Measurements from ENCODE around the gene CEP164.

Gene CEP164

GRCh38 chr11:117327567-117328374 is at the start of gene CEP164:
TSS of gene CEP164 (plus strand) at chr11:117327854. CDS start at chr11:117338587, 10,733 bp downstream.
- Histone ChIP-seq H3K27ac (ENCODE audit: low read depth, low read length) (peak within 1 kb of the TSS; percentile 90), H3K9ac (ENCODE audit: low read length) (peak within 1 kb of the TSS; percentile 53), H3K27me3 (ENCODE audit: control insufficient read depth in 1 of 2, insufficient read depth in 2 of 2, low read length in 2 of 2) (no peaks in the 10 kb centered on the region), H3K4me3 (ENCODE audit: low read depth in 1 of 2, low read length in 2 of 2) (peak within 1 kb of the TSS; percentile 78 to 91), H3K4me1 (ENCODE audit: insufficient read depth, low read length) (peaks cover 11% of the 10 kb centered on the region), H3K9me3 (ENCODE audit: low read length) (no peaks in the 10 kb centered on the region), H3K36me3 (ENCODE audit: insufficient read depth, low read length) (no peaks in the 10 kb centered on the region)

DNA sequence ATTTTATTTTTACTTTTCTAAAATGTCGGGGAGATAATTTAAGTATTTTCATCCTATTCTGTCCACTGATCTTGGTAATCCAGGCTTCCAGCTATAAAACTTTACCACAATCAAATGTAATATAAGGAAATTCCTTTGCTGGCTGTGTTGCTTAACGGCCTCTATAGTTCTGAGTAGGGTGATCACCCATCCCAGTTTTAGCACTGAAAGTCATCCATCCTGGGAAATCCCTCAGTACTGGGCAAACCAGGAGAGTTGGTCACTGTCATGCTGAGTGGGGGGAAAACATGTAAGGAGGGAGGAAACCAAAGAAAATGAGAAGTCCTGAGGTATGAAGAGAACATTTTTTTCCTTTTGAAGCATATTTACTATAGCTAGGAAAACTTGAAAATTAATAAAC is 49.3 kb upstream of the CEP164 start:
- Histone ChIP-seq H3K36me3 (ENCODE audit: insufficient read depth, low read length) (peaks cover 33% of the 10 kb centered on the region), H3K27me3 (ENCODE audit: control insufficient read depth in 1 of 2, insufficient read depth in 2 of 2, low read length in 2 of 2) (no peaks in the 10 kb centered on the region), H3K4me3 (ENCODE audit: low read depth in 1 of 2, low read length in 2 of 2) (no peak overlapping the region), H3K27ac (ENCODE audit: low read depth, low read length) (no peak overlapping the region), H3K4me1 (ENCODE audit: insufficient read depth, low read length) (no peaks in the 10 kb centered on the region), H3K9me3 (ENCODE audit: low read length) (no peaks in the 10 kb centered on the region), H3K9ac (ENCODE audit: low read length) (no peak overlapping the region)

DNA sequence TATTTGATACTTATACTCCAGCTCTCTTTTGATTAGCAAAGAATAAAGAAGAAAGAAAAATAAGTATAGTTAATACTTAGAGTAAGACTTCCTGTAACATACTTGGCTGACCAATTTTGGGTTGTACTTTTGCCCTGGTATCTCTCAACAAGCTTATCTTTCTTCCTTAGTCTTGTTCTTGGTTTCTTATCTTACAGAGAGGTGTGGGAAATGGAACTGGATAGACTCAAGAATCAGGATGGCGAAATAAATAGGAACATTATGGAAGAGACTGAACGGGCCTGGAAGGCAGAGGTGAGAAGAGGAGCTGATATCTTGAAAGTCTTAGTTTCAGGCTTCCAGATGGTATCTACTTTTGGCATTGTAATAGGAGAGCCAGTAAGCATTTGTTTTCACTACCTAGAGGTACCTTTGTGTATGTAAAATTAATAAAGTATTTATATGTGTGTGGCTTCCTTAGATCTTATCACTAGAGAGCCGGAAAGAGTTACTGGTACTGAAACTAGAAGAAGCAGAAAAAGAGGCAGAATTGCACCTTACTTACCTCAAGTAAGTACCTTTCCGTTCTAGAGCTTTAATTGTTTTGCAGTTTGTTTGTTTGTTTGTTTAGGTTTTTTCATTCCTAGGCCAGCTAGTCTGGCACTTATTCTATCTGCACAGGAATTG is 47.8 kb upstream of the CEP164 start:
- Histone ChIP-seq H3K36me3 (ENCODE audit: insufficient read depth, low read length) (peaks cover 48% of the 10 kb centered on the region), H3K9ac (ENCODE audit: low read length) (no peak overlapping the region), H3K4me3 (ENCODE audit: low read depth in 1 of 2, low read length in 2 of 2) (no peak overlapping the region), H3K4me1 (ENCODE audit: insufficient read depth, low read length) (no peaks in the 10 kb centered on the region), H3K27me3 (ENCODE audit: control insufficient read depth in 1 of 2, insufficient read depth in 2 of 2, low read length in 2 of 2) (no peaks in the 10 kb centered on the region), H3K27ac (ENCODE audit: low read depth, low read length) (no peak overlapping the region), H3K9me3 (ENCODE audit: low read length) (no peaks in the 10 kb centered on the region)

- no peak overlapping the region for H3K27ac ChIP-seq (ENCODE audit: low read depth, low read length)
- H3K27me3 ChIP-seq (ENCODE audit: control insufficient read depth in 1 of 2, insufficient read depth in 2 of 2, low read length in 2 of 2), result no peaks in the 10 kb centered on the region
- no peak overlapping the region for H3K9ac ChIP-seq (ENCODE audit: low read length)
- H3K4me1 ChIP-seq (ENCODE audit: insufficient read depth, low read length), result no peaks in the 10 kb centered on the region
- no peak overlapping the region for H3K4me3 ChIP-seq (ENCODE audit: low read depth in 1 of 2, low read length in 2 of 2)
- peaks cover 61% of the 10 kb centered on the region for H3K36me3 ChIP-seq (ENCODE audit: insufficient read depth, low read length)
- H3K9me3 ChIP-seq (ENCODE audit: low read length), result no peaks in the 10 kb centered on the region
These were observed 46.5 kb upstream of the CEP164 start for GRCh38 chr11:117281159-117281558.

GRCh38 chr11:117281869-117282268 is 45.8 kb upstream of the CEP164 start:
- H3K27me3 ChIP-seq (ENCODE audit: control insufficient read depth in 1 of 2, insufficient read depth in 2 of 2, low read length in 2 of 2), result no peaks in the 10 kb centered on the region
- no peak overlapping the region for H3K27ac ChIP-seq (ENCODE audit: low read depth, low read length)
- peaks cover 61% of the 10 kb centered on the region for H3K36me3 ChIP-seq (ENCODE audit: insufficient read depth, low read length)
- H3K4me1 ChIP-seq (ENCODE audit: insufficient read depth, low read length), result no peaks in the 10 kb centered on the region
- no peak overlapping the region for H3K4me3 ChIP-seq (ENCODE audit: low read depth in 1 of 2, low read length in 2 of 2)
- no peaks in the 10 kb centered on the region for H3K9me3 ChIP-seq (ENCODE audit: low read length)
- H3K9ac ChIP-seq (ENCODE audit: low read length), result no peak overlapping the region

DNA sequence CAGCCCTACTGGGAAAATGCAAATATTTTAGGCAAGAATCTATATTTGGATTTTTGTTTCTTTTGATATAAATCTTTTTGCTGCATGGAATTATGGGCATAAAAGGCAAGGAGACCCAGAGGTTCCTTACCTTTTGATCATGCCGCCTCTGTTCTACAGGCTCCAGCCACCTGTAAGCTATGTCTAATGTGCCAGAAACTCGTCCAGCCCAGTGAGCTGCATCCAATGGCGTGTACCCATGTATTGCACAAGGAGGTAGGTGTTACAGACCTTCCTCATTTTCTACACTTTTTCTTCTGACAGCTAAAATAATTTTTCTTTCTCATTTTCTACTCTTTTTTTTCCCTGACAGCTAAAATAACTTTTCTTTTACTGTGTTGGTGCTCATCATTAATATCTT is 44.7 kb upstream of the CEP164 start:
- Histone ChIP-seq H3K9ac (ENCODE audit: low read length) (no peak overlapping the region), H3K36me3 (ENCODE audit: insufficient read depth, low read length) (peaks cover 66% of the 10 kb centered on the region), H3K9me3 (ENCODE audit: low read length) (no peaks in the 10 kb centered on the region), H3K4me1 (ENCODE audit: insufficient read depth, low read length) (no peaks in the 10 kb centered on the region), H3K27ac (ENCODE audit: low read depth, low read length) (no peak overlapping the region), H3K27me3 (ENCODE audit: control insufficient read depth in 1 of 2, insufficient read depth in 2 of 2, low read length in 2 of 2) (no peaks in the 10 kb centered on the region), H3K4me3 (ENCODE audit: low read depth in 1 of 2, low read length in 2 of 2) (no peak overlapping the region)

DNA sequence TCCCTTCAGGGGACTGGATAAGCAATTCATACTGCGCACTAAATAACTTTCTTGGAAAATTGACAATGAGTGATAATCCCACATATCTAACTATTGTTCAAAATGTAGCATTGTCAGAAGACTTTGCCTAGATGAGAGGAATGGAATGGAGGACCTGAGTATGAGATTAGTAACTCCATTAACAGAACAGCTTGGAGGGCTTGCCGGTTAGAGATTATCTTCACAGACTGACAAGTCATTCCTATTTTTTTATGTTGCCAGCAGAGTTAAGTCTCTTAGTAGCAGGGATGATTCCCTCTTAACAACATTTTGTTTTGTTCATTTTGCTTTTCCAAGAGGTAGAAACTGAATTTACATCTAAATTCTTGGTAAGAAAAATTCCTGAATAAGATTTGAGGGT is 43.6 kb upstream of the CEP164 start:
- Histone ChIP-seq H3K36me3 (ENCODE audit: insufficient read depth, low read length) (peaks cover 76% of the 10 kb centered on the region), H3K27ac (ENCODE audit: low read depth, low read length) (no peak overlapping the region), H3K4me1 (ENCODE audit: insufficient read depth, low read length) (no peaks in the 10 kb centered on the region), H3K9me3 (ENCODE audit: low read length) (no peaks in the 10 kb centered on the region), H3K27me3 (ENCODE audit: control insufficient read depth in 1 of 2, insufficient read depth in 2 of 2, low read length in 2 of 2) (no peaks in the 10 kb centered on the region), H3K9ac (ENCODE audit: low read length) (no peak overlapping the region), H3K4me3 (ENCODE audit: low read depth in 1 of 2, low read length in 2 of 2) (no peak overlapping the region)

- Histone ChIP-seq H3K4me3 (ENCODE audit: low read depth in 1 of 2, low read length in 2 of 2) (no peak overlapping the region), H3K4me1 (ENCODE audit: insufficient read depth, low read length) (no peaks in the 10 kb centered on the region), H3K27me3 (ENCODE audit: control insufficient read depth in 1 of 2, insufficient read depth in 2 of 2, low read length in 2 of 2) (no peaks in the 10 kb centered on the region), H3K36me3 (ENCODE audit: insufficient read depth, low read length) (peaks cover 82% of the 10 kb centered on the region), H3K9ac (ENCODE audit: low read length) (no peak overlapping the region), H3K27ac (ENCODE audit: low read depth, low read length) (no peak overlapping the region), H3K9me3 (ENCODE audit: low read length) (no peaks in the 10 kb centered on the region)
These were observed 41.1 kb upstream of the CEP164 start for GRCh38 chr11:117286588-117286987.

- Histone ChIP-seq H3K9me3 (ENCODE audit: low read length) (no peaks in the 10 kb centered on the region), H3K27me3 (ENCODE audit: control insufficient read depth in 1 of 2, insufficient read depth in 2 of 2, low read length in 2 of 2) (no peaks in the 10 kb centered on the region), H3K4me3 (ENCODE audit: low read depth in 1 of 2, low read length in 2 of 2) (no peak overlapping the region), H3K27ac (ENCODE audit: low read depth, low read length) (no peak overlapping the region), H3K36me3 (ENCODE audit: insufficient read depth, low read length) (peaks cover 79% of the 10 kb centered on the region), H3K4me1 (ENCODE audit: insufficient read depth, low read length) (no peaks in the 10 kb centered on the region), H3K9ac (ENCODE audit: low read length) (no peak overlapping the region)
These were observed 40.0 kb upstream of the CEP164 start for GRCh38 chr11:117287668-117288067.

- no peak overlapping the region for H3K4me3 ChIP-seq (ENCODE audit: low read depth in 1 of 2, low read length in 2 of 2)
- no peaks in the 10 kb centered on the region for H3K27me3 ChIP-seq (ENCODE audit: control insufficient read depth in 1 of 2, insufficient read depth in 2 of 2, low read length in 2 of 2)
- no peaks in the 10 kb centered on the region for H3K4me1 ChIP-seq (ENCODE audit: insufficient read depth, low read length)
- H3K36me3 ChIP-seq (ENCODE audit: insufficient read depth, low read length), result peaks cover 70% of the 10 kb centered on the region
- no peaks in the 10 kb centered on the region for H3K9me3 ChIP-seq (ENCODE audit: low read length)
- H3K9ac ChIP-seq (ENCODE audit: low read length), result no peak overlapping the region
- H3K27ac ChIP-seq (ENCODE audit: low read depth, low read length), result no peak overlapping the region
These were observed 37.9 kb upstream of the CEP164 start for GRCh38 chr11:117289795-117290194.

- no peak within 1 kb of the TSS for H3K9ac ChIP-seq (ENCODE audit: low read length)
- H3K9me3 ChIP-seq (ENCODE audit: low read length), result no peaks in the 10 kb centered on the region
- no peak within 1 kb of the TSS for H3K4me3 ChIP-seq (ENCODE audit: low read depth in 1 of 2, low read length in 2 of 2)
- H3K27me3 ChIP-seq (ENCODE audit: control insufficient read depth in 1 of 2, insufficient read depth in 2 of 2, low read length in 2 of 2), result no peaks in the 10 kb centered on the region
- H3K27ac ChIP-seq (ENCODE audit: low read depth, low read length), result no peak within 1 kb of the TSS
- peaks cover 58% of the 10 kb centered on the region for H3K36me3 ChIP-seq (ENCODE audit: insufficient read depth, low read length)
- no peaks in the 10 kb centered on the region for H3K4me1 ChIP-seq (ENCODE audit: insufficient read depth, low read length)
These were observed 36.8 kb upstream of the CEP164 start, which contains the start of gene BACE1-AS for GRCh38 chr11:117290809-117291396. TSS of gene BACE1-AS (plus strand) at chr11:117291346.
